Kidney glomerular epithelial cell (primary cell): ENCODE data around the gene FLCN.
"Not testable (repeated sequence)": the region's sequence is repeated elsewhere in the genome, so short reads cannot be mapped to it uniquely, and the experiment has no call there.

Source experiments
- DNase-seq: peaks from one replicate; lab custom pipeline; 2025; lab: John Stamatoyannopoulos, UW

The FLCN gene

DNA sequence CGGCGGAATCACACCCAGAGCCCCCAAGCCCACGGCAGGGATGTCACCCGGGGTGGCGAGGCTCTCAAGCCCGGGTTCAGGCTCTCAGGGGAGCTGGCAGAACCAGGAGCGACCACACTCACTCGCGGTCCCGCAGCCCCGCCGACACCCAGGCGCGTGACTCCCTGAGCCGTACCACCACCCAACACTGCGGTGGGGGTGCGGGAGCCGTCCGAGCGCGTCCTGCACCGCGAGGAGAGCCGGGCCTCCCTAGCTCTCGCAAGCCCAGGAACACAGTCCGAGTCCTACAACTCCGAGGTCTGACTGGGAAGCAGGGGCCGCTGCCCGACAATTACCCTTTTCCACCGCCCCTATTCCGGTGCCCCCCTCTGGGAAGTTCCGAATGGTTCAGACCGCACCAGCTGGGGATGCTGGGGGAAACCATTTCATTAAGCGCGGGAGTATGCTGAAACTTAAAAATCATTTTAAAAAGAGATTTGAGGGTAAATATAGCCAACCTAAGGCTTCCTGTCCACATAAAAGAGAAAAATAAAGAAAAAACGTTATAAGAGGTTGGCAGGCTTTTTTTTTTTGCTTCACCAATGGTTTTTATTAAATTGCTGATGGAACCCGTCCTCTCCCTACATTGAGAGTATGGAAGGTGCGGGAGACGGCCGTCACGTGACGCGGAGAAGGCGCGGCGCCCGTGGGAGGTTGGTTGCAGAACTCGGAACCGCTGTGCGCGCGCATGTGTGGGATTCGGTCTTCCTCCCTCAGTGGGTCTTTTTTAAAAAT is at the start of gene FLCN:
FLCN (minus strand) TSS at position 143 of the 774 bp plus-strand sequence. CDS start 9,031 bp downstream, outside the sequence.
- peak; percentile 94 for DNase-seq

- no peak for DNase-seq
Observed at GRCh38 chr17:17285951-17286350, 49.0 kb upstream of the FLCN start.

DNA sequence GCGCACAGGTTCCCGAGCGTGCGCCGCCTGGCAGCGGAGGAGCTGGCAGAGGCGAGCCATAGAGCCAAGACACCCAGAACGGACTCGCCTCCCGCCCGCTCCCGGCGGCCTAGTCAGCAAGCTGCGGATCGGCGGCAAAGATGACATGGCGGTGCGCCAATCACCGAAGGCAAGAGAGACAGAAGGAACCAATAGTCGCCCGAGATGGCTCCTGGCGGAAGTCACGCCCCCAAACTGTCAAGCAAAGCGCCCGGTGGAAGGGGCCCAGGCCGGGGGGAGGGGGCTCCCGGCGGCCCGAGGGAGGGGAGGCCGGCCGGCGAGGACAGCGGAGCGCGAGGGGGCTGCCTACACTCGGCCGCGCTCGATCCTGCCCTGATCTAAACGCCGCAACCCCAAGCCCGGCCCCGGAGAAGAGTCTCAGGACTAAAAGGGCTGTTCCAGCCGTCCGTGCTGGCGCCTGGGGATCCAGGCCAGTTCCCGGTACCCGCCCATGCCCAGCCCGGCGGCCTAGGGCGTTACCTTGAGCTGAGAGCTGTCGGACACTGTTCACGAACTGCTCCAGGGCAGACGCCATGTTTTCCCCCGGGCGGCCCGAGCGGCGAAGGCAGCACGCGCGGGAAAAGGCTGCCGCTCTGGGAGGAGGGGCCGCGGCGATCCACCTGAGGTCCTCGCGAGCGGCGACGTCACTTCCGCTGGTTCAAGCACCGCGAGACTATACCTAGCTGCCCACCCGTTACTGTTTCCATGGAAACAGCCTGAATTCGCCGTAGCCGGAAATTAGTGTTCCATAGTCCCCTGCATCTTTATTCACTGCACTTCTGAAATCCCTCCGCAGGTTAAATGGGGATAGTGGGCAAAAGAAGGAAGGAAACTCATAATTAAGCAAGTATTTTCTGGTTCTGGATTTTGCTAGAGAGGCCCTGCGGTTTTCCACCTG is 43.9 kb upstream of the FLCN start, which contains the start of gene COPS3:
COPS3 (minus strand) TSS at position 634 of the 937 bp plus-strand sequence; CDS start at position 574, 60 bp downstream.
- peak; percentile 96 for DNase-seq

DNA sequence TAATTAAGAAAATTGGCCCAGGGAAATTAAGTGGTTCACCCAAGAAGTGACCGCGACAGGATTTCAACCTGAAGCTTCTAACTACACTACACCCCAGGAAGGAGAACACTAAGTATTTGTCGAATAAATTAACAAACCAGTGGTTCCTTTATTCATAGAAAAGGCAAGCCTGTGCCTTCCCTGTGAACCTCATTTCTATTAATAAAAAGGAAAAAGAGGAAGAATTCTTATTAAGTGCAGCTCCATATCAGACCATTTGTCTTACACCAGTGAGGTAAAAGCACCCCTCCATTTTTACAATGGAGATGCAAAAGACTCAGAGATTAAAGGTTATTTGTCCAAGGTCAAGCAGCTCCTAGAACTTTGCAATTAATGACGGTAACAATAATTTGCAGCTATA is 42.3 kb upstream of the FLCN start:
- no peak for DNase-seq

DNA sequence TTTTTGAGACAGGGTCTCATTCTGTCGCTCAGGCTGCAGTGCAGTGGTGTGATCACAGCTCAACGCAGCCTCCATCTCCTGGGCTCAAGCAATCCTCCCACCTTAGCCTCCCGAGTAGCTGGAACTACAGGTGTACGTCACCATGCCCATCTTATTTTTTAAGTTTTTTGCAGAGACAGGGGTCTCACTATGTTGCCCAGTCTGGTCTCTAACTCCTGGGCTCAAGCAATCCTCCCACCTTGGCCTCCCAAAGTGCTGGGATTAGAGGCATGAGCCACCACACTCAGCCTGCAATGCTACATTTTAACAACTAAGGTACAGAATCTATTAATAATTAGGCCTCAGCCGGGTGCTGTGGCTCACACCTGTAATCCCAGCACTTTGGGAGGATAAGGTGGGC is 40.5 kb upstream of the FLCN start:
- not testable (repeated sequence) for DNase-seq

DNA sequence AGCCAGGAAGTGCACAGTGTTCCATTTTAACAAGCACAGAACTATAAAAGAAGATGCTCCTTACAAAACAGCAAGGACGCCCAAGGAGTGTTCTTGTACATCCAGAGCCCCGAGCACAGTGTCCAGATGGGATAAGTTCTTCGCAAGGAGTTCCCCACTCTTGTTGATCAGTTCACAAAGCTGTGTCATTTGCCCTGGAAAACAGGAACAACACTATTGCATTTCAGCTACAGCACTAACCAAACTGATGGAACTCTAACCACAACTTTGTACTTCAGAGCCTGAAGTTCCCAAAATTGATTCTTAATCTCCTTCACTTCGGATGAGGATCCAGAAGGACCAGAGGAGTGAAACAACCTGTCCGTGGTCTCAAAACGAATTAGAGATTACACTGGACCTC is 39.0 kb upstream of the FLCN start:
- no peak for DNase-seq

- no peak for DNase-seq
Observed at GRCh38 chr17:17269926-17270773, 33.2 kb upstream of the FLCN start.

DNA sequence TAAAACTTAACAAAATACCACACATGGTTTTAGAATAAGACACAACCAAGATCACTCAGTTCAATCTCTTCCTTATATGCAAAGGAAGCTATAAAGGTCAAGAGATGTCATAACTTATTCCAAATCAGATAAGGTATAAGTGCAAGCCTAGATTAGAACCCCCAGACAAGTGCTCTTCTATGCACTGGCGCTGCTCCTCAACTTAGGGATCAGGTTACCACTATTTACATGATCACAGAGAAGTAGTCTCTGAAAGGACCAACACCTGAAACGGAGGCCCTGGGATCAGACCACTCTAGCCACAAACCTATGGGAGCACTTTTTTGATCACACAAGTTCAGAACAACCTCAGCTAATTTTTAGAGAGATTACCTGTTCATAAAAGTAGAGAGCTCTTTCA is 27.5 kb upstream of the FLCN start:
- DNase-seq, result no peak

DNA sequence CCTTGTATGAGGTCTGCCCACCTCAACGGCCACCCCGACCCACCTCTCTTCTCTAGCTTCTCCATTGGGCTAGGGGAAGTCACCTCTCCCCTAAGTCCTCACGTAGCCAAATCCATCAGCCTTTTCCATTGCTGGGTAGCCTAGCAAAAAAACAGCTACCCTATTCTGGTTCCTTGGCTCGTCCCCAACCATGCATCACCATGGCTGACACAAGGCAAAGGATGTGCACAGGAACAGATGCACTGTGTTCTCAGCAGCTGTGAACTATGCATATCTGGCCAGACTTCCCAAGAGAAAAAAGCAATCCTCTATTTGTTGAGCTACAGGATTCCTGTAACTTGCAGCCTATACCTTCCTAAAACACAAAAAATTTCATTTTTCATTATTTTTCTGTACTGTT is 22.0 kb upstream of the FLCN start:
- no peak for DNase-seq

DNA sequence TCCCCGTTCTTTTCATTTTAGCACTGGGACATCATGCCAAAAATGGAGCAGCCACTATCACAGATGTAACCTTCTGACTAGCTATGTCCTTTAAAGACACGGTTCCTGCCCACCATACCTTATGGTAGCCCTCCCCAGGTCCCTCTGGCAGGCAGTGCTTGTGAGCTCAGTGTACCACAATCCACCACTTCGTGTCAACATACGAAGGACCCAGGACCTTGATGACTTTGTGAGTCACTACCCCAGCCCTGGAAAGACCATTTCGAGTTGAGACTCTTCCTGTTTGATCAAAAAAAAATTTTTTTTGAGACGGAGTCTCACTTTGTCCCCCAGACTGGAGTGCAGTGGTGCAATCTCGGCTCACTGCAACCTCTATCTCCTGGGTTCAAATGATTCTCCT is 21.0 kb upstream of the FLCN start:
- DNase-seq, result no peak

DNA sequence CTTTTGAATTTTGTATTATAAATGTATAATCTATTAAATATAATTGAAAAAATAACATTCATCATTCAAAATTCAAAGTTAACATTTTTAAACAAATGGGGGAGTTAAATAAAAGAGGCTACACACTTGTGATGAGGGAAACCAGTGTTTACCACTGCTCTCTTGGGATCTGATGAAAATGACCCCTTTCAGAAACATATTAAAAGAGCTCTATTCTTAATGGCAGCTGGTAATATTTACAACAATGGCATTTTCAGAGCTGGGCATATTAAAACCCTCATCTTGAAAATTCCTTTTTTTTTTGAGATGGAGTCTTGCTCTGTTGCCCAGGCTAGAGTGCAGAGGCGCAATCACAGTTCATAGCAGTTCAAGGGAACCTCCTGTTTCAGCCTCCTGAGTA is 19.3 kb upstream of the FLCN start:
- no peak for DNase-seq

- DNase-seq, result not testable (repeated sequence)
Observed at GRCh38 chr17:17255689-17256088, 18.7 kb upstream of the FLCN start.

DNA sequence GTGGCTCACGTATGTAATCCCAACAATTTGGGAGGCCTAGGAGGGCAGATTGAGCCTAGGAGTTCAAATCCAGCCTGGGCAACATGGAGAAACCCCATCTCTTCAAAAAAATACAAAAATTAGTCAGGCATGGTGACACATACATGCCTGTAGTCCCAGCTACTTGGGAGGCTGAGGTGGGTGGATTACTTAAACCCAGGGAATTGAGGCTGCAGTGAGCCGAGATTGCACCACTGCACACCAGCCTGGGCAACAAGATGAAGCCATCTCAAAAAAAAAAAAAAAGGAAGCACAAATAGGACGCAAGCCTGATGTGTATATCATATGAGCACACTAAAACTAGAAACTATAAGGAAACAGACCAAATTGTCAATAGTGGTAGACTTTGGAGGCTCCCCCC is 17.1 kb upstream of the FLCN start:
- DNase-seq, result no peak

GRCh38 chr17:17253406-17253805 is 16.4 kb upstream of the FLCN start:
- no peak for DNase-seq

DNA sequence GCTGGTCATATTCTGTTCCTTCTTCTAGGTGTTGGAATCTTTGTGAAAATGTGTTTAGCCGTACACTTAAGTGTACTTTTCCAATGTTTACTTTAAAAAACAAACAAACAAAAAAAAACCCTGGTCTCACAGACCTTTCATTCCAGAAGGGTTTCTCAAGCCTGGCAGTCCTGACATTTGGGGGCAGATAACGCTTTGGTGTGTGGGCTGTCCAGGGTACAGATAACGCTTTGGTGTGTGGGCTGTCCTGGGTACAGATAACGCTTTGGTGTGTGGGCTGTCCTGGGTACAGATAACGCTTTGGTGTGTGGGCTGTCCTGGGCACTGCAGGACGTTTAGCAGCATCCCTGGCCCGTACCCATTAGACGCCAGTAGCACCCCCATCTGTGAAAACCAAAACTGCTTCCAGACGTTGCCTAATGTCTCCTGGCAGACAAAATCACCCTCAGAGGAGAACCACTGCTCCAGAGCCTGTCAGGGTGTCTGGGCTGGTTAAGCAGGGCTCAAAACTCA is 15.2 kb upstream of the FLCN start:
- DNase-seq, result no peak

GRCh38 chr17:17246879-17247278 is 9.9 kb upstream of the FLCN start:
- DNase-seq, result no peak

GRCh38 chr17:17243163-17243562 is 6.2 kb upstream of the FLCN start:
- DNase-seq, result no peak

GRCh38 chr17:17242246-17242645 is 5.3 kb upstream of the FLCN start:
- no peak for DNase-seq

DNA sequence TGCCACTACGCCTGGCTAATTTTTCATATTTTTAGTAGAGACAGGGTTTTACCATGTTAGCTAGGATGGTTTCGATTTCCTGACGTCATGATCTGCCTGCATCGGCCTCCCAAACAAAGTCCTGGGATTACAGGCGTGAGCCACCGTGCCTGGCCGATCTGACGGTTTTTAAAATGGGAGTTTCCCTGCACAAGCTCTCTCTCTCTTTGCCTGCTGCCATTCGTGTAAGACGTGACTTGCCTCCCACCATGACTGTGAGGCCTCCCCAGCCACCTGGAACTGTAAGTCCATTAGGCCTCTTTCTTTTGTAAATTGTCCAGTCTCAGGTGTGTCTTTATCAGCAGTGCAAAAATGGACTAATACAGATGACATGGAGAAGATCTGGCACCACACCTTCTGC is 4.7 kb upstream of the FLCN start:
- no peak for DNase-seq

DNA sequence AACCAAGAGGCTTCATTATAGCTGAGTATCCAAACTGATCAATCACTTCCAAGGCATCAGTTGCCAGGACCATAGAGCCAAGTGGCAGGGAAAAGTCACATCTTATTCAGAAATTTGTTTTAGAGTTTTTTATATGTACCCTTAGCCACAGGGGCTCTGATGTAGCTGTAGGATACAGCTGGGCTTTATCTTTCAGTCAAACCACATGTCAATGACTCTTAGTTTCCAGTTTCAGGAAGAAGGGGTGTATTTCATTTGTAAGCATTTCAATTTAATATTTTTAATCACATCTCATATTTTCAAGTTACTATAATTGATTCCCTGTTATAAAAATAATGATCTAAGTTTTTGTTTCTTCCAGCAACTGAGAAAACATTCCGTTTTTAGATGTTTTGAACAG is 2.9 kb upstream of the FLCN start:
- no peak for DNase-seq

DNA sequence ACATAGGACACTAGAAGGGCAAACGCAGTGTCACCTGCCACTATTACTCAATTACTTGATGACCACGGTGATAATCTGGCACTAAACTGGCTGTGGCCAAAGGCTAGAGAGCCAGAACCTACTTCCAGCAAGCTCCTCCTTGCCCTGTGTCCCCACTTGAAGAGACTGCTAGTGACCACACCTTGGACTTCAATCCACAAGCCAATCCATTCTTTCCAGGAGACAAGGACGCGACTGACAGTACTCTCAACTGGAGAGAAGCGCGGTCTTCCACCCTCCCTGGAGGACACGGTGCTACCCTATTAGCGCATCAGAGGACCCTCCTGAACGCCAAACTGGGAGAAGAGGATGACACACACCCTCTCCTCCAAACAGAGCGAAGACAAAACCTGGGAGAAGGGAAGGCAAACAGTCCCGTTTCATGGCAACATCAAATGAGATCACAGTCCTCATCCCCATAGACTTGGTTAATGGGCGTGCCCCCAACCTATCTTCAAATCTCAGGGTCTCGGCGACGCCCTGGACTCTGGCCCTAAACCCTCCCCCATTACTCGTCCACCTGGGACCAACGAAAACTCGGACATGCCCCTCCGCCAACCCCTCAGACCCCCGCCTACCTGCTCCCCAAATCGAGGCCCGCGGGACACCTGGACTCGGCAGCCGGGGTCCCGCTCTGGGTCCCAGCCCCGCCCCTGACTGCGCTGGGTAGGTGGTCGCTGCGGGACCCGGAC is 508 bp downstream of the FLCN start:
- DNase-seq, result peak; percentile 9
